Lower leg skin (tissue), 4 donors: ENCODE results near the gene CELF5. TPM values are rescaled to one million over a fixed set of nuclear protein-coding genes. Genes with fewer than 3 reads are reported as not detected.

ENCODE experiments used
- DNase-seq, 2 donors: peaks; one replicate each; pipeline ENCODE4 v3.0.0-alpha.2; 2019; ENCODE audit warnings: low spot score in 2 of 2
- H3K4me3 ChIP-seq: fragments of 200-600 bp; sonication (generic); 2 replicates; pipeline ENCODE4 v1.5.1; 2017; ENCODE audit warnings: mild to moderate bottlenecking, low read depth; ENCODE audit not compliant: poor library complexity, severe bottlenecking
- POLR2A ChIP-seq, 2 donors: fragments of 450-650 bp; IDR thresholded peaks; one replicate each; pipeline ENCODE4 v1.6.1; 2016 to 2017; ENCODE audit warnings: antibody characterized with exemption in 2 of 2, mild to moderate bottlenecking in 1 of 2, moderate library complexity in 1 of 2
- WGBS, 2 donors: methylation state at CpG; one replicate each; pipeline ENCODE4 v1.1.5; 2018; 5-methylcytosine and 5-hydroxymethylcytosine counted together
- intact Hi-C: fragments of 100-400 bp; cut with DNase I; formaldehyde crosslinking; loops from one replicate; pipeline ENCODE4 v1.15.0; 2023; ENCODE audit warnings: low total_unique reads
- total RNA-seq, 4 donors: library from RNA; depleted of rRNA; stranded (reverse); fragments of >200 nt; gene quantifications; one replicate each; pipeline ENCODE4 v1.1.0, GENCODE V29; 2016
- TF ChIP-seq, protein P1 (sequence below), 3 donors: fragments of 450-650 bp; IDR thresholded peaks; one replicate each; pipeline ENCODE4 v1.5.1; 2016; ENCODE audit warnings: antibody characterized with exemption in 3 of 3, mild to moderate bottlenecking in 3 of 3, moderate library complexity in 2 of 3

The CELF5 gene
- total RNA-seq, 4 donors from 2014 or later, result 0.20 to 0.39 TPM; not detected in 2

DNA sequence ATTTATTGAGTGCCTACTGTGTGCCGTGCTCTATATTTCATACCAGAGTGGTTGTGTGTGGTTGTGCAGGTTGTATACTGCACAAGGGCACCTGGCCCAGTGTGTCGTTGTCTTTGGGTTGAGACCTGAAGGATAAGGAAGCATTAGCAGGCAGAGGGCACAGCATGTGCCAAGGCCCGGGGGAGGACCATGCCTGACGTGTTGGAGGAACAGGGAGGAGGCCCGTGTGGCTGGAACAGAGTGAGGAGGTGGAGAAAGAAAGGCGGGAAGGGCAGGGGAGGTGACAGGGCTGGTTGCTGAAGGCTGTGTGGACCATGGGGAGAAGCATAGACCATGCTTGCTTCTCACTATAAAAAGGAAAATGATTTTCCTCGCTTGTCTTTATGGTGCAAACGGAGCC, 26.8 kb downstream of the CELF5 start:
- TF ChIP-seq, protein P1, sequence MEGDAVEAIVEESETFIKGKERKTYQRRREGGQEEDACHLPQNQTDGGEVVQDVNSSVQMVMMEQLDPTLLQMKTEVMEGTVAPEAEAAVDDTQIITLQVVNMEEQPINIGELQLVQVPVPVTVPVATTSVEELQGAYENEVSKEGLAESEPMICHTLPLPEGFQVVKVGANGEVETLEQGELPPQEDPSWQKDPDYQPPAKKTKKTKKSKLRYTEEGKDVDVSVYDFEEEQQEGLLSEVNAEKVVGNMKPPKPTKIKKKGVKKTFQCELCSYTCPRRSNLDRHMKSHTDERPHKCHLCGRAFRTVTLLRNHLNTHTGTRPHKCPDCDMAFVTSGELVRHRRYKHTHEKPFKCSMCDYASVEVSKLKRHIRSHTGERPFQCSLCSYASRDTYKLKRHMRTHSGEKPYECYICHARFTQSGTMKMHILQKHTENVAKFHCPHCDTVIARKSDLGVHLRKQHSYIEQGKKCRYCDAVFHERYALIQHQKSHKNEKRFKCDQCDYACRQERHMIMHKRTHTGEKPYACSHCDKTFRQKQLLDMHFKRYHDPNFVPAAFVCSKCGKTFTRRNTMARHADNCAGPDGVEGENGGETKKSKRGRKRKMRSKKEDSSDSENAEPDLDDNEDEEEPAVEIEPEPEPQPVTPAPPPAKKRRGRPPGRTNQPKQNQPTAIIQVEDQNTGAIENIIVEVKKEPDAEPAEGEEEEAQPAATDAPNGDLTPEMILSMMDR (IDR thresholded peaks at IDR 0.05), result no peak
- no peak for TF ChIP-seq POLR2A (IDR thresholded peaks at IDR 0.05)
- no peak for DNase-seq
- no peak overlapping the region for H3K4me3 ChIP-seq
- intact Hi-C loops, result no loop called here
- WGBS, 2 donors, result 54 to 62% methylated on average over 8 of the region's 8 CpGs

- DNase-seq, result no peak
- 86 to 93% methylated on average over 2 of the region's 2 CpGs for WGBS, 2 donors
- no peak overlapping the region for H3K4me3 ChIP-seq
- TF ChIP-seq POLR2A (IDR thresholded peaks at IDR 0.05), result no peak
- TF ChIP-seq, protein P1 (IDR thresholded peaks at IDR 0.05), result no peak
- intact Hi-C loops, result no loop called here
Observed at GRCh38 chr19:3252650-3253049, 28.2 kb downstream of the CELF5 start.

- TF ChIP-seq POLR2A (IDR thresholded peaks at IDR 0.05), result no peak
- TF ChIP-seq, protein P1 (IDR thresholded peaks at IDR 0.05), result no peak
- intact Hi-C loops, result no loop called here
- DNase-seq, result no peak
- WGBS, 2 donors, result 64 to 65% methylated on average over 3 of the region's 3 CpGs
- no peak overlapping the region for H3K4me3 ChIP-seq
Observed at GRCh38 chr19:3253270-3253669, 28.8 kb downstream of the CELF5 start.

- no peak overlapping the region for H3K4me3 ChIP-seq
- DNase-seq, result no peak
- TF ChIP-seq, protein P1 (IDR thresholded peaks at IDR 0.05), result no peak
- intact Hi-C loops, result no loop called here
Observed at GRCh38 chr19:3254520-3254919, 30.1 kb downstream of the CELF5 start.

GRCh38 chr19:3257071-3257470, 32.6 kb downstream of the CELF5 start:
- H3K4me3 ChIP-seq, result no peak overlapping the region
- no peak for TF ChIP-seq POLR2A (IDR thresholded peaks at IDR 0.05)
- TF ChIP-seq, protein P1 (IDR thresholded peaks at IDR 0.05), result no peak
- no peak for DNase-seq
- 83 to 85% methylated on average over 8 of the region's 8 CpGs for WGBS, 2 donors
- intact Hi-C loops, result no loop called here

DNA sequence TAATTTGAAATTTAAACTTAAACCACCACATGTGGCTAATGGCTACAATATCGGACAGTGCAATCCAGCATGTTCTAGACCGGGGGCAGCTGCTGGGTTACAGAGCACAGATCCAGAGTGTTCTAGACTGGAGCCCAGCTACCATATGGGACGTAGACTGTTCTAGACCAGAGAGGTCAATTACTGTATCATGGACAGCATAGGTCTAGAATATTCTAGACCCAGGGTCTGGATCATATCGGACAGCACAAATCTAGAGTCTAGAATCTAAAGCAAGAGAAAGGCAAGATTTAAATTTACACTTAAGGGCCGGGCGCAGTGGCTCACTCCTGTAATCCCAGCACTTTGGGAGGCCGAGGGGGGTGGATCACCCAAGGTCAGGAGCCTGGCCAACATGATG, 37.9 kb downstream of the CELF5 start:
- intact Hi-C loops, result no loop called here
- no peak overlapping the region for H3K4me3 ChIP-seq
- TF ChIP-seq POLR2A (IDR thresholded peaks at IDR 0.05), result no peak
- TF ChIP-seq, protein P1 (IDR thresholded peaks at IDR 0.05), result no peak
- no peak for DNase-seq
- WGBS, 2 donors, result 86 to 90% methylated on average over 7 of the region's 7 CpGs
